Liver (tissue), 3 donors: ENCODE measurements around the gene RAB3GAP2.

Experiments used
- RAD21 ChIP-seq, 2 donors: IDR thresholded peaks; 2 replicates each; pipeline ENCODE4 v1.6.1; 2016; ENCODE audit warnings: antibody characterized with exemption in 2 of 2, mild to moderate bottlenecking in 2 of 2
- RXRA ChIP-seq, 2 donors: IDR thresholded peaks; 2 replicates each; pipeline ENCODE4 v1.6.1; 2017 to 2018; ENCODE audit warnings: antibody characterized with exemption in 2 of 2, mild to moderate bottlenecking in 1 of 2
- TF ChIP-seq, protein P1 (sequence below): fragments of 150-350 bp; IDR thresholded peaks from 2 replicates; pipeline ENCODE4 v1.5.1; 2017; ENCODE audit warnings: improper control_type of control experiment, low read depth, low read length; ENCODE audit not compliant: missing input control
- donor health status: healthy.
- donor health status: healthy.

GRCh38 chr1:220271706-220272046 lies 577 bp downstream of the RAB3GAP2 start:
- TF ChIP-seq RAD21 (IDR thresholded peaks at IDR 0.05) = no peak
- TF ChIP-seq, protein P1, sequence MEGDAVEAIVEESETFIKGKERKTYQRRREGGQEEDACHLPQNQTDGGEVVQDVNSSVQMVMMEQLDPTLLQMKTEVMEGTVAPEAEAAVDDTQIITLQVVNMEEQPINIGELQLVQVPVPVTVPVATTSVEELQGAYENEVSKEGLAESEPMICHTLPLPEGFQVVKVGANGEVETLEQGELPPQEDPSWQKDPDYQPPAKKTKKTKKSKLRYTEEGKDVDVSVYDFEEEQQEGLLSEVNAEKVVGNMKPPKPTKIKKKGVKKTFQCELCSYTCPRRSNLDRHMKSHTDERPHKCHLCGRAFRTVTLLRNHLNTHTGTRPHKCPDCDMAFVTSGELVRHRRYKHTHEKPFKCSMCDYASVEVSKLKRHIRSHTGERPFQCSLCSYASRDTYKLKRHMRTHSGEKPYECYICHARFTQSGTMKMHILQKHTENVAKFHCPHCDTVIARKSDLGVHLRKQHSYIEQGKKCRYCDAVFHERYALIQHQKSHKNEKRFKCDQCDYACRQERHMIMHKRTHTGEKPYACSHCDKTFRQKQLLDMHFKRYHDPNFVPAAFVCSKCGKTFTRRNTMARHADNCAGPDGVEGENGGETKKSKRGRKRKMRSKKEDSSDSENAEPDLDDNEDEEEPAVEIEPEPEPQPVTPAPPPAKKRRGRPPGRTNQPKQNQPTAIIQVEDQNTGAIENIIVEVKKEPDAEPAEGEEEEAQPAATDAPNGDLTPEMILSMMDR = no peak
- no peak for TF ChIP-seq RXRA (IDR thresholded peaks at IDR 0.05)
